Measurements from ENCODE around the gene ESRP2. TPM values are rescaled to one million over a fixed set of nuclear protein-coding genes. Genes with fewer than 3 reads are reported as not detected.
A peak's percentile ranks its signal among the peaks of the same experiment; 100 is the strongest.

ESRP2 gene
- total RNA-seq, 4 donors from 2014 or later, result 0.42 to 2.4 (median 1.2) TPM

DNA sequence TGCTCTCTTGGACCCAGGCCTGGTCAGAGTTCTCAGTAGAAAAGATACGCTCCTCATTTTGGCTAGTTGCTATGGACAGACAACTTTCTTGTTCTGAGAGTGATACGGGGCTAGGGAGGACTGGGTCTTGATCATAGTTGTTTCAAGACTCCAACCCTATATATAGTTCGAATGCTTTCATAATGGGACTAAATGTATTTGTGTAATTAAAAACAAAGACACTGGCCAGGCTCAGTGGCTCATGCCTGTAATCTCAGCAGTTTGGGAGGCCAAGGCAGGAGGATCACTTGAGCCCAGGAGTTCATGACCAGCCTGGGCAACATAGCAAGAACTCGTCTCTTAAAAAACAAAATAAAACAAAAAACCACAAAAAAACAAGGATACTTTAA, 46.1 kb upstream of the ESRP2 start:
- WGBS, 2 donors, result 63 to 81% methylated on average over 4 of the region's 4 CpGs
- Histone ChIP-seq H3K27ac (peak overlapping the region; percentile 71 to 88 (median 76)), H3K36me3 (peaks cover 0 to 19% (median 0%) of the 10 kb centered on the region in 3 donors)

DNA sequence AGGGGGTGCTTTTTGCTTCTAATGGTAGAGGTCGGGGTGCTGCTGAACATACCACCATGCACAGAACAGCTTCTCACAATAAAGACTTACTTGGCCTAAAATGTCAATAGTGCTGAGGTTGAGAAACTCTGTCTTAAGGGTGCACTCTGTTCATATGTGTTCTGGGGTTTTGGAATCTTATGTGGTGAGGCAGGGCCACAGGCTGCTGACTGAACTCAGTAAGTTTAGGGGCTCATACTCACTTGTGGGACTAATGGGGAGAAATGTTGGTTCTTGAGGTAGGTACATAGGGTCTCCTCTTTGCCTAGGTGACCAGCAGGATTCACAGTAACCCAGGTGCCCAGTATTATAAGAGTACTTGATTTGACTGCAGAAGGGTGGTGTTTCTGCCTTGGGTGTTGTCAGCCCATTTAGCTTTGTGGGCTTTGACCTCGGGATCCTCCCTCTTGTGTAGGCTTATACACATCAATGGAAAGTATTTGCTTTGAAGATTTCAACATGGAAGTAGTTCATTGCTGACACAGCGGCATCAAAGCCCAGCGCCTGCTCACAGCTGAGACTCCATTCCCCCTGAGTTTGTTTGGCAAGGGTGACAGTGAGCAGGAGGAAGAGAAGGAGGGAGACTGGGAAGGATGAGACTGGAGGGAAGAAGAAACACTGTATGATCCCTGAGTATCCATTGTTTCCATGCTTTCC, 45.6 kb upstream of the ESRP2 start:
- DNase-seq (ENCODE audit: low spot score in 2 of 2), result no peak
- H3K27ac ChIP-seq, result peak overlapping the region; percentile 71 to 88 (median 76)

More for the DNA sequence above, 46.1 kb upstream of the ESRP2 start:
- Histone ChIP-seq H3K4me1 (peaks cover 0 to 88% (median 53%) of the 10 kb centered on the region in 4 donors), H3K4me3 (no peak overlapping the region), H3K27me3 (no peaks in the 10 kb centered on the region), H3K9me3 (no peaks in the 10 kb centered on the region)
- TF ChIP-seq, protein P1, sequence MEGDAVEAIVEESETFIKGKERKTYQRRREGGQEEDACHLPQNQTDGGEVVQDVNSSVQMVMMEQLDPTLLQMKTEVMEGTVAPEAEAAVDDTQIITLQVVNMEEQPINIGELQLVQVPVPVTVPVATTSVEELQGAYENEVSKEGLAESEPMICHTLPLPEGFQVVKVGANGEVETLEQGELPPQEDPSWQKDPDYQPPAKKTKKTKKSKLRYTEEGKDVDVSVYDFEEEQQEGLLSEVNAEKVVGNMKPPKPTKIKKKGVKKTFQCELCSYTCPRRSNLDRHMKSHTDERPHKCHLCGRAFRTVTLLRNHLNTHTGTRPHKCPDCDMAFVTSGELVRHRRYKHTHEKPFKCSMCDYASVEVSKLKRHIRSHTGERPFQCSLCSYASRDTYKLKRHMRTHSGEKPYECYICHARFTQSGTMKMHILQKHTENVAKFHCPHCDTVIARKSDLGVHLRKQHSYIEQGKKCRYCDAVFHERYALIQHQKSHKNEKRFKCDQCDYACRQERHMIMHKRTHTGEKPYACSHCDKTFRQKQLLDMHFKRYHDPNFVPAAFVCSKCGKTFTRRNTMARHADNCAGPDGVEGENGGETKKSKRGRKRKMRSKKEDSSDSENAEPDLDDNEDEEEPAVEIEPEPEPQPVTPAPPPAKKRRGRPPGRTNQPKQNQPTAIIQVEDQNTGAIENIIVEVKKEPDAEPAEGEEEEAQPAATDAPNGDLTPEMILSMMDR (IDR thresholded peaks at IDR 0.05), result no peak
- TF ChIP-seq POLR2A (IDR thresholded peaks at IDR 0.05) (no peak), EP300 (IDR thresholded peaks at IDR 0.05) (no peak)
- no peak for DNase-seq (ENCODE audit: low spot score in 2 of 2)

DNA sequence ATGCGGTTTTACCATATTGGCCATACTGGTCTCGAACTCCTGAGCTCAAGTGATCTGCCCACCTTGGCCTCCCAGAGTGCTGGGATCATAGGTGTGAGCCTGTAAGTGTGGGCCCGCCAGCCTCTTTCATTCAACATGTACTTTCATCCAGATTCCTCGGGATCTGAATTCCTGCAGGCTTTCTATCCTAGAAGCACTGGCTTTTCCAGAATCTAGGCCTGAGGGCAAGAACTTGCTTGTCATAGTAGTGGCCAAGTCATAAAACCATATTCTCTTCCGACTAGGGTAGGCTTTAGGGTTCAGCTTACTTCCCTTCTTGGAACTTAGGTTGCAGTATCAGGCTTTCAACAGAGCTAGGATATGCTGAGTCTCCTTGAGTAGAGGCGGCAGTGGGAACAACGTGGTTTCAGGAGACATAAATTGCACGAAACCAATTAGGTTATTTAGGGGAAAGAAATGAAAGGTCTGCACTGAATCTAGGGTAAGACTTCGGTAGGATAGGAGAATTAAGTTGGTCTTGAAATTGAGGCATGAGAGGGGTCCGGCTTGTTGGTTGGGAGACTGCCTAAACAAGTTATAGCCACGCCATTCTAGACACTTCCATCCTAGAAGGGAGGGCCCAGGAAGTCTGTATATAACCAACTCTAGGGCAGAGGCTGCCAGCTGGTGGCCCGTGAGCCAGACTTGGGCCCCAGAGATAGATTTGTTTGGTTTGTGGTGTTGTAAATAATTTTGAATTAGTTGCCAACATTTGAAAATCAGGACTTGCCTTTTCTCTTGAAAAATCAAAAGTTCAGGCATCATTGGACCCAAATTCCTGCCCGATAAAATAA, 44.0 kb upstream of the ESRP2 start:
- Histone ChIP-seq H3K4me1 (peaks cover 0 to 83% (median 36%) of the 10 kb centered on the region in 4 donors), H3K27ac (peak overlapping the region in 3 of 4 donors; percentile 14 to 88 (median 71)), H3K4me3 (no peak overlapping the region), H3K9me3 (no peaks in the 10 kb centered on the region), H3K36me3 (peaks cover 0 to 21% (median 0%) of the 10 kb centered on the region in 3 donors), H3K27me3 (no peaks in the 10 kb centered on the region)
- DNase-seq (ENCODE audit: low spot score in 2 of 2), result no peak
- WGBS, 2 donors, result 90 to 91% methylated on average over 13 of the region's 13 CpGs
- TF ChIP-seq, protein P1 (IDR thresholded peaks at IDR 0.05), result no peak

More for the DNA sequence above, 45.6 kb upstream of the ESRP2 start:
- Histone ChIP-seq H3K4me1 (peaks cover 0 to 84% (median 47%) of the 10 kb centered on the region in 4 donors), H3K9me3 (no peaks in the 10 kb centered on the region), H3K36me3 (peaks cover 0 to 17% (median 0%) of the 10 kb centered on the region in 3 donors), H3K27me3 (no peaks in the 10 kb centered on the region), H3K4me3 (no peak overlapping the region)
- WGBS, 2 donors, result 86 to 91% methylated on average over 4 of the region's 4 CpGs
- TF ChIP-seq EP300 (IDR thresholded peaks at IDR 0.05) (no peak), POLR2A (IDR thresholded peaks at IDR 0.05) (no peak)
- TF ChIP-seq, protein P1 (IDR thresholded peaks at IDR 0.05), result no peak

DNA sequence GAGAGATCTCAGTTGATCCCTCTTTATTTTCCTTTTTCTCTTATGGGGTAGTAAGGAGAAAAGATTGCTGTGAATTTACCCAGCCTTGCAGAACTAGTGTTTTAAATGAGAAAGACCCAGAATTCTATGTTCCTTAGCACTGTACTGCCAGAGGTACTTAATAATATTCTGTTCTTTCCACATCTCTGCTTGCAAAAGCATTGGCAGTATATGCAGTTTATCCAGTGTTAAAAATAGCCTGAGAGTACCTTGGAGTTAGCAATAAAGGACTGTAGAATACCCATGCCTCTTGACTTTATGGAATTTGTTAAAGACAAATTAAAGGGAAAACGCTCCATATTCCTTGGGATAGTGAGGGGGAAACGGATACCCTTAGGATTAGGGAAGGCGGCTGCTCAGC, 40.3 kb upstream of the ESRP2 start:
- H3K9me3 ChIP-seq, result no peaks in the 10 kb centered on the region
- no peak overlapping the region for H3K4me3 ChIP-seq
- peaks cover 0 to 24% (median 0%) of the 10 kb centered on the region in 3 donors for H3K36me3 ChIP-seq
- no peak for DNase-seq (ENCODE audit: low spot score in 2 of 2)
- 57 to 77% methylated on average over 3 of the region's 3 CpGs for WGBS, 2 donors
- H3K4me1 ChIP-seq, result peaks cover 0 to 59% (median 14%) of the 10 kb centered on the region in 4 donors
- peak in 1 of 2 donors; percentile 57 for TF ChIP-seq EP300 (IDR thresholded peaks at IDR 0.05)
- no peak for TF ChIP-seq POLR2A (IDR thresholded peaks at IDR 0.05)
- peak overlapping the region in 3 of 4 donors; percentile 19 to 75 (median 57) for H3K27ac ChIP-seq
- H3K27me3 ChIP-seq, result no peaks in the 10 kb centered on the region

DNA sequence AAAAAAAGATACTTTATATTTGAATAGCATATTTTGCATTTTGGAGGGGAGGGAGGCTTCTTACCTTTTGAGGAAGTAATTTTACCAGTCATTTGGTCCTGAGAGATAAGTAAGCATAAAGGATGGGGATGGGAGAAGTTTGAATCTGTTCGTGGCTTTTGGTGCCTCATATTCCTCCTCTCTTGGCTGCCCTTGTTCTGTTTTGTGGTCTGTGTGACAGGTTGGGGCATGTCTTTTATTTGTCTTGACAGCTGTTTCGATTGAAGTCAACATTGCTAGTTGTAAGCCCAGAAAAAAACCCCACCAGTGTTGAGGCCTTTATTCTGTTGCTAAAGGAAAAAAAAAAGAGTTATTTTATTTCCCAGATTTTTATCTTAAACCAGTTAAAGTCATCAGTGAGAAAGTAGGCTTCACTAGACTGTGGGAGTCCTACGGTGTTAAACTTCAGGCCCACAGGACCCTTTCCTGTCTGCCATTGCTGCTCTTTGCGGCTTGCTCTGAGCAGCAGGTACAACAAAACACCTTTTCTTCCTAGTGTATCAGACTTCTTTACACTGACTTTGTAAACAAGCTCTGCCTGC, 39.8 kb upstream of the ESRP2 start:
- peak overlapping the region in 3 of 4 donors; percentile 57 to 77 (median 73) for H3K27ac ChIP-seq
- 62 to 72% methylated on average over 4 of the region's 4 CpGs for WGBS, 2 donors
- H3K27me3 ChIP-seq, result no peaks in the 10 kb centered on the region

More for the DNA sequence above, 39.8 kb upstream of the ESRP2 start:
- H3K9me3 ChIP-seq, result no peaks in the 10 kb centered on the region
- H3K4me1 ChIP-seq, result peaks cover 0 to 53% (median 9%) of the 10 kb centered on the region in 4 donors
- DNase-seq (ENCODE audit: low spot score in 2 of 2), result no peak
- TF ChIP-seq EP300 (IDR thresholded peaks at IDR 0.05) (no peak), POLR2A (IDR thresholded peaks at IDR 0.05) (no peak)
- TF ChIP-seq, protein P1 (IDR thresholded peaks at IDR 0.05), result no peak
- peaks cover 0 to 24% (median 0%) of the 10 kb centered on the region in 3 donors for H3K36me3 ChIP-seq
- H3K4me3 ChIP-seq, result no peak overlapping the region

All from tibial nerve (tissue), 4 donors.